Ishikawa (cell line): ENCODE measurements around the gene NTRK1.
A peak's percentile ranks its signal among the peaks of the same experiment; 100 is the strongest.

Source experiments
- CEBPB ChIP-seq: IDR thresholded peaks from 2 replicates; pipeline ENCODE4 v1.6.1; 2012
- CREB1 ChIP-seq: IDR thresholded peaks from 2 replicates; pipeline ENCODE4 v1.6.1; 2012; ENCODE audit warnings: low read depth
- EGR1 ChIP-seq: IDR thresholded peaks from 2 replicates; pipeline ENCODE4 v1.6.1; 2012
- EP300 ChIP-seq: IDR thresholded peaks from 2 replicates; pipeline ENCODE4 v1.6.1; 2012; ENCODE audit warnings: borderline replicate concordance
- FOXM1 ChIP-seq: IDR thresholded peaks from 2 replicates; pipeline ENCODE4 v1.6.1; 2012; ENCODE audit warnings: low read depth, borderline replicate concordance
- MAX ChIP-seq: IDR thresholded peaks from 2 replicates; pipeline ENCODE4 v1.6.1; 2012
- NFIC ChIP-seq: IDR thresholded peaks from 2 replicates; pipeline ENCODE4 v1.6.1; 2012
- RAD21 ChIP-seq: IDR thresholded peaks from 2 replicates; pipeline ENCODE4 v1.6.1; 2012; ENCODE audit warnings: low read depth
- REST ChIP-seq: IDR thresholded peaks from 2 replicates; pipeline ENCODE4 v1.6.1; 2012; ENCODE audit warnings: low read depth, mild to moderate bottlenecking
- TAF1 ChIP-seq: IDR thresholded peaks from 2 replicates; pipeline ENCODE4 v1.6.1; 2012; ENCODE audit warnings: low read depth, mild to moderate bottlenecking
- TCF12 ChIP-seq: IDR thresholded peaks from 2 replicates; pipeline ENCODE4 v1.6.1; 2012; ENCODE audit warnings: low read depth
- TEAD4 ChIP-seq: IDR thresholded peaks from 2 replicates; pipeline ENCODE4 v1.6.1; 2012
- USF1 ChIP-seq: IDR thresholded peaks from 2 replicates; pipeline ENCODE4 v1.6.1; 2012
- YY1 ChIP-seq: IDR thresholded peaks from 2 replicates; pipeline ENCODE4 v1.6.1; 2012; ENCODE audit warnings: low read depth
- ZBTB7A ChIP-seq: IDR thresholded peaks from 2 replicates; pipeline ENCODE4 v1.6.1; 2012; ENCODE audit warnings: low read depth

Gene NTRK1

GRCh38 chr1:156848461-156849150 lies 12.1 kb upstream of the NTRK1 start:
- TF ChIP-seq USF1 (no peak), ZBTB7A (no peak), CREB1 (no peak), CEBPB (no peak), YY1 (no peak), TCF12 (no peak), EGR1 (no peak), MAX (no peak), REST (no peak)

- TF ChIP-seq FOXM1 (no peak), CREB1 (no peak), EP300 (no peak), RAD21 (no peak), TAF1 (no peak), TEAD4 (no peak), CEBPB (no peak), MAX (no peak), YY1 (no peak), EGR1 (no peak), NFIC (no peak), ZBTB7A (no peak), REST (no peak), USF1 (no peak), TCF12 (no peak)
Measured at GRCh38 chr1:156849151-156849496, 11.5 kb upstream of the NTRK1 start.

- TF ChIP-seq NFIC, result no peak
- TF ChIP-seq EP300, result no peak
- no peak for TF ChIP-seq CREB1
- TF ChIP-seq CEBPB, result no peak
- no peak for TF ChIP-seq MAX
- no peak for TF ChIP-seq REST
- no peak for TF ChIP-seq YY1
Measured at GRCh38 chr1:156851779-156852417, 8.8 kb upstream of the NTRK1 start.

GRCh38 chr1:156852418-156852874 lies 8.2 kb upstream of the NTRK1 start:
- no peak for TF ChIP-seq FOXM1
- TF ChIP-seq NFIC, result 0 out of 2 replicates have a peak, but pooled peaks have one; percentile 19
- no peak for TF ChIP-seq TAF1
